ENCODE data around the gene GTF2E1.

DNA sequence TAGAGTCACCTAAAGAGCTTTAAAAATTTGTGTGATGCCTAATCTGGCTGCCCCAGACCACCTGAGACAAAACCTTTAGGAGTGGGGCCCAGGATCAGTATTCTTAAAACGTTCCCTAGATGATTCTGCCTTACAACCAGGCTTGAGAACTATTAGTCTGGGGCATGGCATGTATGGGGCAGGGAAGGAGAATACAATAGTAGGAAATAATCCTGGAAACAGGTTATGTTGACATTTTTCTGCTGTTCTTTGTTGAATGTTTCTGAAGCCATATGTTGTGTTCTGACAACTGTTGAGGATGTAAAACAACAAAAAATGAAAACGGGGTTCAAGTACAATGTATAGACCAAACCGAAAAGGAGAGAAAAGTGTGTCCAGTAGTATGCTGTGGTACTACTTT is 2.9 kb downstream of the GTF2E1 start:
- TF ChIP-seq, protein P1, sequence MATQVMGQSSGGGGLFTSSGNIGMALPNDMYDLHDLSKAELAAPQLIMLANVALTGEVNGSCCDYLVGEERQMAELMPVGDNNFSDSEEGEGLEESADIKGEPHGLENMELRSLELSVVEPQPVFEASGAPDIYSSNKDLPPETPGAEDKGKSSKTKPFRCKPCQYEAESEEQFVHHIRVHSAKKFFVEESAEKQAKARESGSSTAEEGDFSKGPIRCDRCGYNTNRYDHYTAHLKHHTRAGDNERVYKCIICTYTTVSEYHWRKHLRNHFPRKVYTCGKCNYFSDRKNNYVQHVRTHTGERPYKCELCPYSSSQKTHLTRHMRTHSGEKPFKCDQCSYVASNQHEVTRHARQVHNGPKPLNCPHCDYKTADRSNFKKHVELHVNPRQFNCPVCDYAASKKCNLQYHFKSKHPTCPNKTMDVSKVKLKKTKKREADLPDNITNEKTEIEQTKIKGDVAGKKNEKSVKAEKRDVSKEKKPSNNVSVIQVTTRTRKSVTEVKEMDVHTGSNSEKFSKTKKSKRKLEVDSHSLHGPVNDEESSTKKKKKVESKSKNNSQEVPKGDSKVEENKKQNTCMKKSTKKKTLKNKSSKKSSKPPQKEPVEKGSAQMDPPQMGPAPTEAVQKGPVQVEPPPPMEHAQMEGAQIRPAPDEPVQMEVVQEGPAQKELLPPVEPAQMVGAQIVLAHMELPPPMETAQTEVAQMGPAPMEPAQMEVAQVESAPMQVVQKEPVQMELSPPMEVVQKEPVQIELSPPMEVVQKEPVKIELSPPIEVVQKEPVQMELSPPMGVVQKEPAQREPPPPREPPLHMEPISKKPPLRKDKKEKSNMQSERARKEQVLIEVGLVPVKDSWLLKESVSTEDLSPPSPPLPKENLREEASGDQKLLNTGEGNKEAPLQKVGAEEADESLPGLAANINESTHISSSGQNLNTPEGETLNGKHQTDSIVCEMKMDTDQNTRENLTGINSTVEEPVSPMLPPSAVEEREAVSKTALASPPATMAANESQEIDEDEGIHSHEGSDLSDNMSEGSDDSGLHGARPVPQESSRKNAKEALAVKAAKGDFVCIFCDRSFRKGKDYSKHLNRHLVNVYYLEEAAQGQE (IDR thresholded peaks at IDR 0.05; ENCODE audit: low read depth) = no peak
- TF ChIP-seq EGR1 (IDR thresholded peaks at IDR 0.05) (no peak), EP300 (IDR thresholded peaks at IDR 0.05; ENCODE audit: borderline replicate concordance) (no peak), TEAD4 (IDR thresholded peaks at IDR 0.05) (no peak), CREB1 (IDR thresholded peaks at IDR 0.05; ENCODE audit: low read depth) (no peak), TAF1 (IDR thresholded peaks at IDR 0.05; ENCODE audit: low read depth) (no peak), FOXM1 (IDR thresholded peaks at IDR 0.05; ENCODE audit: borderline replicate concordance, low read depth) (no peak), YY1 (IDR thresholded peaks at IDR 0.05; ENCODE audit: low read depth) (no peak), ZBTB7A (IDR thresholded peaks at IDR 0.05; ENCODE audit: low read depth) (no peak), NFIC (IDR thresholded peaks at IDR 0.05) (no peak)
- TF ChIP-seq, protein P2, sequence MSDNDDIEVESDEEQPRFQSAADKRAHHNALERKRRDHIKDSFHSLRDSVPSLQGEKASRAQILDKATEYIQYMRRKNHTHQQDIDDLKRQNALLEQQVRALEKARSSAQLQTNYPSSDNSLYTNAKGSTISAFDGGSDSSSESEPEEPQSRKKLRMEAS (IDR thresholded peaks at IDR 0.05) = no peak
- TF ChIP-seq, protein P3, sequence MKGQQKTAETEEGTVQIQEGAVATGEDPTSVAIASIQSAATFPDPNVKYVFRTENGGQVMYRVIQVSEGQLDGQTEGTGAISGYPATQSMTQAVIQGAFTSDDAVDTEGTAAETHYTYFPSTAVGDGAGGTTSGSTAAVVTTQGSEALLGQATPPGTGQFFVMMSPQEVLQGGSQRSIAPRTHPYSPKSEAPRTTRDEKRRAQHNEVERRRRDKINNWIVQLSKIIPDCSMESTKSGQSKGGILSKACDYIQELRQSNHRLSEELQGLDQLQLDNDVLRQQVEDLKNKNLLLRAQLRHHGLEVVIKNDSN (IDR thresholded peaks at IDR 0.05) = no peak
